ENCODE data around the gene PRMT6. TPM values are rescaled to one million over a fixed set of nuclear protein-coding genes. Genes with fewer than 3 reads are reported as not detected.
A peak's percentile ranks its signal among the peaks of the same experiment; 100 is the strongest.
"Not testable (repeated sequence)": the region's sequence is repeated elsewhere in the genome, so short reads cannot be mapped to it uniquely, and the experiment has no call there.

The PRMT6 gene
- total RNA-seq, 1 experiment from 2014 or later, result 8.2 TPM

GRCh38 chr1:107047602-107048001 is 8.9 kb upstream of the PRMT6 start:
- ChIA-PET POLR2A (ENCODE audit: unreplicated experiment) (no interaction called here), CTCF (no interaction called here)
- no peak for DNase-seq
- TF ChIP-seq CTCF (conservative IDR thresholded peaks at IDR 0.05) (0 out of 2 replicates have a peak, but pooled peaks have one; percentile 25), EZH2 (IDR thresholded peaks at IDR 0.05; ENCODE audit: low read depth) (no peak)
- Histone ChIP-seq H3K4me3 (no peak overlapping the region), H3F3A (ENCODE audit: insufficient read depth, low read depth) (no peaks in the 10 kb centered on the region), H3K27me3 (ENCODE audit: insufficient read depth, low read depth) (no peaks in the 10 kb centered on the region; the same call in 1 of the 2 replicates), H3K27ac (no peak overlapping the region), H3K9me2 (ENCODE audit: insufficient read depth) (peaks cover 5% of the 10 kb centered on the region; the same call in 1 of the 2 replicates), H3K9me3 (ENCODE audit: insufficient read depth, low read depth) (peaks cover 5% of the 10 kb centered on the region), H3K4me1 (replicated peaks; ENCODE audit: insufficient read depth) (no peaks in the 10 kb centered on the region), H3K79me2 (ENCODE audit: low read depth) (no peaks in the 10 kb centered on the region), H2AFZ (no peak overlapping the region), H4K20me1 (ENCODE audit: insufficient read depth) (no peaks in the 10 kb centered on the region), H3K4me2 (no peak overlapping the region), H3K36me3 (ENCODE audit: low read depth) (no peaks in the 10 kb centered on the region)
- intact Hi-C loops (cut with micrococcal nuclease; ENCODE audit: unreplicated experiment), result no loop called here
- BruUV-seq (replicated peaks), result no TSS peak

GRCh38 chr1:107048241-107048640 is 8.2 kb upstream of the PRMT6 start:
- DNase-seq, result peak in 1 of 2 experiments; percentile 2
- Histone ChIP-seq H3K4me2 (no peak overlapping the region), H3K9me2 (ENCODE audit: insufficient read depth) (peaks cover 5% of the 10 kb centered on the region; the same call in 1 of the 2 replicates), H2AFZ (no peak overlapping the region), H3K27me3 (ENCODE audit: insufficient read depth, low read depth) (no peaks in the 10 kb centered on the region), H3K4me3 (no peak overlapping the region), H3K36me3 (ENCODE audit: low read depth) (no peaks in the 10 kb centered on the region), H3K9me3 (ENCODE audit: insufficient read depth, low read depth) (peaks cover 5% of the 10 kb centered on the region), H3F3A (ENCODE audit: insufficient read depth, low read depth) (no peaks in the 10 kb centered on the region), H4K20me1 (ENCODE audit: insufficient read depth) (no peaks in the 10 kb centered on the region), H3K4me1 (replicated peaks; ENCODE audit: insufficient read depth) (no peaks in the 10 kb centered on the region), H3K27ac (no peak overlapping the region), H3K79me2 (ENCODE audit: low read depth) (no peaks in the 10 kb centered on the region)
- intact Hi-C loops (cut with micrococcal nuclease; ENCODE audit: unreplicated experiment), result no loop called here
- CTCF ChIA-PET, result no interaction called here
- POLR2A ChIA-PET (ENCODE audit: unreplicated experiment), result no interaction called here
- TF ChIP-seq CTCF (conservative IDR thresholded peaks at IDR 0.05), result no peak
- TF ChIP-seq EZH2 (IDR thresholded peaks at IDR 0.05; ENCODE audit: low read depth), result no peak
- BruUV-seq (replicated peaks), result no TSS peak

- intact Hi-C loops (cut with micrococcal nuclease; ENCODE audit: unreplicated experiment), result no loop called here
- Histone ChIP-seq H3K27me3 (ENCODE audit: insufficient read depth, low read depth) (no peaks in the 10 kb centered on the region), H3K4me3 (no peak overlapping the region), H3K9me3 (ENCODE audit: insufficient read depth, low read depth) (peaks cover 5% of the 10 kb centered on the region), H3K36me3 (ENCODE audit: low read depth) (no peaks in the 10 kb centered on the region), H3K4me1 (replicated peaks; ENCODE audit: insufficient read depth) (no peaks in the 10 kb centered on the region), H3K79me2 (ENCODE audit: low read depth) (no peaks in the 10 kb centered on the region), H3K4me2 (no peak overlapping the region), H3K9me2 (ENCODE audit: insufficient read depth) (peaks cover 5% of the 10 kb centered on the region; the same call in 1 of the 2 replicates), H3F3A (ENCODE audit: insufficient read depth, low read depth) (no peaks in the 10 kb centered on the region), H2AFZ (no peak overlapping the region), H4K20me1 (ENCODE audit: insufficient read depth) (no peaks in the 10 kb centered on the region), H3K27ac (no peak overlapping the region)
- DNase-seq, result no peak
- no peak for TF ChIP-seq EZH2 (IDR thresholded peaks at IDR 0.05; ENCODE audit: low read depth)
- POLR2A ChIA-PET (ENCODE audit: unreplicated experiment), result no interaction called here
- CTCF ChIA-PET, result no interaction called here
- no TSS peak for BruUV-seq (replicated peaks)
Measured at GRCh38 chr1:107051266-107051665, 5.2 kb upstream of the PRMT6 start.

GRCh38 chr1:107055919-107056425 is 502 bp upstream of the PRMT6 start:
- Histone ChIP-seq H3K79me2 (ENCODE audit: low read depth) (peaks cover 28% of the 10 kb centered on the region), H3K4me3 (peak overlapping the region; percentile 84), H3K4me1 (replicated peaks; ENCODE audit: insufficient read depth) (peaks cover 12% of the 10 kb centered on the region), H3K4me2 (peak overlapping the region; percentile 86), H2AFZ (peak overlapping the region; percentile 99)
- H3K9me3 ChIP-seq (ENCODE audit: insufficient read depth, low read depth); H3F3A ChIP-seq (ENCODE audit: insufficient read depth, low read depth); POLR2A ChIA-PET (ENCODE audit: unreplicated experiment); intact Hi-C loops (cut with micrococcal nuclease; ENCODE audit: unreplicated experiment); CTCF ChIA-PET; H4K20me1 ChIP-seq (ENCODE audit: insufficient read depth); DNase-seq; H3K27me3 ChIP-seq (ENCODE audit: insufficient read depth, low read depth); H3K27ac ChIP-seq; H3K36me3 ChIP-seq (ENCODE audit: low read depth); H3K9me2 ChIP-seq (ENCODE audit: insufficient read depth): not testable (repeated sequence)
- TSS peak; percentile 82 for BruUV-seq (replicated peaks)

All from PC-9 (cell line).